Glutamatergic neuron (in vitro differentiated cells): ENCODE data around the gene LMOD1. TPM values are rescaled to one million over a fixed set of nuclear protein-coding genes. Genes with fewer than 3 reads are reported as not detected.

Experiments
- DNase-seq: peaks from one replicate; pipeline ENCODE4 v3.0.0; 2022
- H3K27ac Mint-ChIP-seq: one replicate; pipeline ENCODE4 v1.8.0; 2020; ENCODE audit warnings: mild to moderate bottlenecking, mixed read lengths, inconsistent platforms; ENCODE audit not compliant: unreplicated experiment
- H3K27me3 Mint-ChIP-seq: one replicate; pipeline ENCODE4 v1.8.0; 2020; ENCODE audit warnings: mild to moderate bottlenecking, moderate library complexity, mixed read lengths, inconsistent platforms; ENCODE audit not compliant: unreplicated experiment
- H3K36me3 Mint-ChIP-seq: one replicate; pipeline ENCODE4 v1.8.0; 2020; ENCODE audit warnings: mild to moderate bottlenecking, mixed read lengths, inconsistent platforms; ENCODE audit not compliant: unreplicated experiment
- H3K4me1 Mint-ChIP-seq: one replicate; pipeline ENCODE4 v1.8.0; 2020; ENCODE audit warnings: mild to moderate bottlenecking, low read depth, mixed read lengths, inconsistent platforms; ENCODE audit not compliant: unreplicated experiment
- H3K4me3 Mint-ChIP-seq: one replicate; pipeline ENCODE4 v1.8.0; 2020; ENCODE audit warnings: mild to moderate bottlenecking, mixed read lengths, inconsistent platforms; ENCODE audit not compliant: unreplicated experiment
- H3K9me3 Mint-ChIP-seq: one replicate; pipeline ENCODE4 v1.8.0; 2020; ENCODE audit warnings: mild to moderate bottlenecking, moderate library complexity, mixed read lengths, inconsistent platforms; ENCODE audit not compliant: unreplicated experiment
- CTCF ChIP-seq: fragments of 200-600 bp; sonication (generic); IDR thresholded peaks from one replicate; pipeline ENCODE4 v1.5.0; 2021; ENCODE audit not compliant: partially characterized antibody, unreplicated experiment
- total RNA-seq: library from RNA; stranded (reverse); fragmentation: NEBNext Ultra II Directional; extraction: Animal tissue kit (Norgen Biotek cat#: 25700); gene quantifications from one replicate; pipeline ENCODE4 v1.2.1, GENCODE V29; 2021; ENCODE audit not compliant: unreplicated experiment

Gene LMOD1
- total RNA-seq, 1 donor from 2014 or later: 0.20 TPM

- Mint-ChIP-seq H3K4me1 (no peaks in the 10 kb centered on the region), H3K27ac (no peak overlapping the region), H3K36me3 (no peaks in the 10 kb centered on the region), H3K27me3 (peaks cover 14% of the 10 kb centered on the region), H3K9me3 (peaks cover 7% of the 10 kb centered on the region), H3K4me3 (no peak overlapping the region)
- no peak for DNase-seq
- no peak for TF ChIP-seq CTCF
Observed at GRCh38 chr1:201890806-201891450, 55.4 kb downstream of the LMOD1 start.

- H3K36me3 Mint-ChIP-seq: no peaks in the 10 kb centered on the region
- H3K4me1 Mint-ChIP-seq: peaks cover 1% of the 10 kb centered on the region
- H3K4me3 Mint-ChIP-seq: no peak overlapping the region
- H3K27me3 Mint-ChIP-seq: peaks cover 14% of the 10 kb centered on the region
- TF ChIP-seq CTCF: no peak
- peaks cover 8% of the 10 kb centered on the region for H3K9me3 Mint-ChIP-seq
- DNase-seq: no peak
- H3K27ac Mint-ChIP-seq: no peak overlapping the region
Observed at GRCh38 chr1:201890223-201890622, 56.1 kb downstream of the LMOD1 start.

GRCh38 chr1:201889090-201889968, 57.0 kb downstream of the LMOD1 start:
- no peak for TF ChIP-seq CTCF
- no peaks in the 10 kb centered on the region for H3K36me3 Mint-ChIP-seq
- peaks cover 3% of the 10 kb centered on the region for H3K4me1 Mint-ChIP-seq
- peak; percentile 44 for DNase-seq
- no peak overlapping the region for H3K27ac Mint-ChIP-seq
- H3K27me3 Mint-ChIP-seq: peaks cover 14% of the 10 kb centered on the region
- peaks cover 10% of the 10 kb centered on the region for H3K9me3 Mint-ChIP-seq
- H3K4me3 Mint-ChIP-seq: peak overlapping the region; percentile 82

- no peaks in the 10 kb centered on the region for H3K36me3 Mint-ChIP-seq
- DNase-seq: peak; percentile 28
- H3K4me1 Mint-ChIP-seq: peaks cover 8% of the 10 kb centered on the region
- H3K27ac Mint-ChIP-seq: peak within 1 kb of the TSS; percentile 6
- peaks cover 9% of the 10 kb centered on the region for H3K9me3 Mint-ChIP-seq
- H3K27me3 Mint-ChIP-seq: peaks cover 11% of the 10 kb centered on the region
- no peak for TF ChIP-seq CTCF
- H3K4me3 Mint-ChIP-seq: peak within 1 kb of the TSS; percentile 82
Observed at GRCh38 chr1:201888282-201889089, 57.9 kb downstream of the LMOD1 start, which contains the start of gene SHISA4. SHISA4 (plus strand) TSS chr1:201888898; CDS start chr1:201888995, 97 bp downstream.
